HCT116 (cell line): Measurements from ENCODE around the gene LASP1. TPM values are rescaled to one million over a fixed set of nuclear protein-coding genes. Genes with fewer than 3 reads are reported as not detected.

ENCODE experiments used
- ATAC-seq: fragments of 200-7000 bp; cut with Tn5 transposase; 2 replicates; pipeline ENCODE4 v1.9.1; 2020; ENCODE audit warnings: mild to moderate bottlenecking, moderate library complexity
- BruUV-seq: library from RNA; stranded (reverse); fragments of 400-500 nt; replicated peaks from 2 replicates; lab custom pipeline; 2021; lab: Mats Ljungman, UMichigan
- CTCF ChIA-PET: fragments of 300-600 bp; sonication (Branson Sonifier 250); formaldehyde crosslinking; loops from one replicate; lab custom pipeline; 2021; ENCODE audit warnings: antibody characterized with exemption; lab: Charles Lee
- POLR2A ChIA-PET: fragments of 300-600, 350-600 bp; sonication (Branson Sonifier 250); formaldehyde crosslinking; loops from one replicate; lab custom pipeline; 2021; ENCODE audit warnings: antibody characterized with exemption; lab: Charles Lee
- RAD21 ChIA-PET, 2 experiments: fragments of 300-600 bp; sonication (Branson Sonifier 250); formaldehyde crosslinking; loops; one replicate each; lab custom pipeline; 2023; ENCODE audit warnings: low total read pairs in 2 of 2; ENCODE audit not compliant: uncharacterized antibody in 2 of 2, unreplicated experiment in 2 of 2, low non-redundant PET in 1 of 2; lab: Charles Lee
- DNase-seq: peaks from one replicate; pipeline ENCODE4 v3.0.0-alpha.2; 2010; ENCODE audit warnings: low read depth, low spot score
- H2AFZ ChIP-seq: fragments of 200-600 bp; shearing (Covaris generic), sonication (generic); 2 replicates; pipeline ENCODE4 v1.6.1; 2017; ENCODE audit warnings: low read depth, mixed run types, mixed read lengths, antibody characterized with exemption, low read length; ENCODE audit not compliant: poor library complexity, severe bottlenecking
- H3K27ac ChIP-seq: 2 replicates; pipeline ENCODE4 v1.5.1; 2012; ENCODE audit warnings: low read depth, low read length
- H3K27me3 ChIP-seq: fragments of 200-600 bp; sonication (generic); 2 replicates; pipeline ENCODE4 v1.6.1; 2016; ENCODE audit warnings: mixed run types, low read length, mixed read lengths; ENCODE audit not compliant: insufficient read depth
- H3K36me3 ChIP-seq, 2 experiments: fragments of 200-500 bp in 1 of 2; fragments of 200-600 bp in 1 of 2; sonication (Bioruptor generic) in 1 of 2; sonication (generic) in 1 of 2; 2 replicates each; pipeline versions ENCODE4 v1.5.1 to v1.6.1; 2014 to 2016; ENCODE audit warnings: low read length in 2 of 2, inconsistent platforms in 1 of 2, mixed read lengths in 1 of 2, mixed run types in 1 of 2; ENCODE audit not compliant: insufficient read depth in 2 of 2, control insufficient read depth in 1 of 2
- H3K4me1 ChIP-seq, 2 experiments: fragments of 200-600 bp in 1 of 2; sonication (generic) in 1 of 2; 2 replicates each; pipeline versions ENCODE4 v1.5.1 to v1.6.1; 2012 to 2017; ENCODE audit warnings: low read length in 2 of 2, inconsistent platforms in 1 of 2, mild to moderate bottlenecking in 1 of 2, mixed read lengths in 1 of 2, mixed run types in 1 of 2, moderate library complexity in 1 of 2; ENCODE audit not compliant: insufficient read depth in 2 of 2, control insufficient read depth in 1 of 2
- H3K4me2 ChIP-seq: fragments of 200-600 bp; sonication (generic); 2 replicates; pipeline ENCODE4 v1.6.1; 2017; ENCODE audit warnings: mixed run types, low read length, mixed read lengths
- H3K4me3 ChIP-seq, 2 experiments: fragments of 200-600 bp in 1 of 2; sonication (generic) in 1 of 2; replicated peaks in 1 of 2; 2 replicates each; pipeline ENCODE4 v1.5.1; 2011 to 2016; ENCODE audit warnings: low read length in 2 of 2, control low read depth in 1 of 2, low read depth in 1 of 2, mild to moderate bottlenecking in 1 of 2, mixed read lengths in 1 of 2, mixed run types in 1 of 2
- H3K79me2 ChIP-seq: fragments of 200-600 bp; sonication (generic); 2 replicates; pipeline ENCODE4 v1.6.1; 2017; ENCODE audit warnings: mild to moderate bottlenecking, mixed run types, low read length, moderate library complexity, mixed read lengths; ENCODE audit not compliant: insufficient read depth
- H3K9ac ChIP-seq: fragments of 200-600 bp; sonication (generic); 2 replicates; pipeline ENCODE4 v1.6.1; 2016; ENCODE audit warnings: low read length, mixed read lengths
- H3K9me2 ChIP-seq: fragments of 200-600 bp; sonication (generic), shearing (Covaris generic); 2 replicates; pipeline ENCODE4 v1.6.1; 2017; ENCODE audit warnings: mixed run types, mild to moderate bottlenecking, moderate library complexity; ENCODE audit not compliant: insufficient read depth
- H3K9me3 ChIP-seq, 2 experiments: fragments of 200-500 bp in 1 of 2; fragments of 200-600 bp in 1 of 2; sonication (Bioruptor generic) in 1 of 2; sonication (generic) in 1 of 2; 2 replicates each; pipeline ENCODE4 v1.6.1; 2014 to 2017; ENCODE audit warnings: low read length in 2 of 2, mixed read lengths in 2 of 2, inconsistent platforms in 1 of 2, low read depth in 1 of 2, mild to moderate bottlenecking in 1 of 2, mixed run types in 1 of 2, moderate library complexity in 1 of 2; ENCODE audit not compliant: control insufficient read depth in 1 of 2, insufficient read depth in 1 of 2
- H4K20me1 ChIP-seq: fragments of 200-600 bp; sonication (generic), shearing (Covaris generic); 2 replicates; pipeline ENCODE4 v1.6.1; 2017; ENCODE audit warnings: mixed run types, mild to moderate bottlenecking, moderate library complexity; ENCODE audit not compliant: insufficient read depth
- EGR1 ChIP-seq: IDR thresholded peaks from 2 replicates; pipeline ENCODE4 v1.6.1; 2012; ENCODE audit warnings: low read depth
- ELF1 ChIP-seq: IDR thresholded peaks from 2 replicates; pipeline ENCODE4 v1.6.1; 2012; ENCODE audit warnings: low read depth, borderline replicate concordance
- EZH2phosphoT487 ChIP-seq: fragments of 200-600 bp; IDR thresholded peaks from 2 replicates; pipeline ENCODE4 v1.6.1; 2018; ENCODE audit warnings: antibody characterized with exemption, borderline replicate concordance
- FOSL1 ChIP-seq: IDR thresholded peaks from 2 replicates; pipeline ENCODE4 v1.6.1; 2012; ENCODE audit warnings: low read depth
- JUND ChIP-seq: IDR thresholded peaks from 2 replicates; pipeline ENCODE4 v1.6.1; 2012
- POLR2A ChIP-seq: IDR thresholded peaks from 2 replicates; pipeline ENCODE4 v1.7.0; 2011; ENCODE audit warnings: borderline replicate concordance; ENCODE audit not compliant: insufficient read depth, insufficient read length; ENCODE audit errors: extremely low read depth
- POLR2AphosphoS5 ChIP-seq: IDR thresholded peaks from 2 replicates; pipeline ENCODE4 v1.6.1; 2011; ENCODE audit warnings: mild to moderate bottlenecking, low read depth, low read length, moderate library complexity
- SIN3A ChIP-seq: IDR thresholded peaks from 2 replicates; pipeline ENCODE4 v1.6.1; 2012; ENCODE audit warnings: low read depth
- SP1 ChIP-seq: IDR thresholded peaks from 2 replicates; pipeline ENCODE4 v1.6.1; 2012; ENCODE audit warnings: low read depth
- SRF ChIP-seq: IDR thresholded peaks from 2 replicates; pipeline ENCODE4 v1.6.1; 2012; ENCODE audit warnings: low read depth
- TCF7L2 ChIP-seq: IDR thresholded peaks from 2 replicates; pipeline ENCODE4 v1.7.0; 2011; ENCODE audit warnings: borderline replicate concordance, inconsistent platforms; ENCODE audit not compliant: insufficient read depth, insufficient read length; ENCODE audit errors: extremely low read depth
- YY1 ChIP-seq: IDR thresholded peaks from 2 replicates; pipeline ENCODE4 v1.6.1; 2011; ENCODE audit warnings: low read length, low read depth, moderate library complexity, mild to moderate bottlenecking; ENCODE audit not compliant: insufficient replicate concordance; ENCODE audit errors: extremely low read depth
- ZFX ChIP-seq: fragments of 450-650 bp; IDR thresholded peaks from 2 replicates; pipeline ENCODE4 v1.6.1; 2017
- ZNF274 ChIP-seq: fragments of 200-500 bp; sonication (Bioruptor generic); IDR thresholded peaks from 2 replicates; pipeline ENCODE4 v1.6.1; 2014; ENCODE audit warnings: mild to moderate bottlenecking, low read depth, low read length, inconsistent platforms
- intact Hi-C: fragments of 100-400 bp; cut with micrococcal nuclease; formaldehyde crosslinking; loops from 2 replicates; pipeline ENCODE4 v1.10.0; 2022
- total RNA-seq: library from RNA; stranded (reverse); gene quantifications from one replicate; pipeline ENCODE4 v1.2.1, GENCODE V29; 2021; ENCODE audit not compliant: unreplicated experiment
- TF ChIP-seq, protein P1 (sequence below): IDR thresholded peaks from 2 replicates; pipeline ENCODE4 v1.6.1; 2012
- TF ChIP-seq, protein P2 (sequence below): IDR thresholded peaks from 2 replicates; pipeline ENCODE4 v1.6.1; 2011; ENCODE audit warnings: mild to moderate bottlenecking, low read length, moderate library complexity; ENCODE audit not compliant: insufficient replicate concordance; ENCODE audit errors: extremely low read depth
- TF ChIP-seq, protein P3 (sequence below), 3 experiments: fragments of 200-600 bp in 1 of 3; sonication (generic) in 1 of 3; IDR thresholded peaks in 2 of 3; conservative IDR thresholded peaks in 1 of 3; 2 replicates each; pipeline ENCODE4 v1.5.1; 2012 to 2017; ENCODE audit warnings: low read depth in 2 of 3, low read length in 2 of 3, antibody characterized with exemption in 1 of 3, borderline replicate concordance in 1 of 3, control low read depth in 1 of 3, mild to moderate bottlenecking in 1 of 3, mixed read lengths in 1 of 3, mixed run types in 1 of 3, moderate library complexity in 1 of 3; ENCODE audit not compliant: insufficient read depth in 1 of 3
- TF ChIP-seq, protein P4 (sequence below): IDR thresholded peaks from 2 replicates; pipeline ENCODE4 v1.6.1; 2012

Gene LASP1
- total RNA-seq, 1 experiment from 2014 or later, result 149 TPM

DNA sequence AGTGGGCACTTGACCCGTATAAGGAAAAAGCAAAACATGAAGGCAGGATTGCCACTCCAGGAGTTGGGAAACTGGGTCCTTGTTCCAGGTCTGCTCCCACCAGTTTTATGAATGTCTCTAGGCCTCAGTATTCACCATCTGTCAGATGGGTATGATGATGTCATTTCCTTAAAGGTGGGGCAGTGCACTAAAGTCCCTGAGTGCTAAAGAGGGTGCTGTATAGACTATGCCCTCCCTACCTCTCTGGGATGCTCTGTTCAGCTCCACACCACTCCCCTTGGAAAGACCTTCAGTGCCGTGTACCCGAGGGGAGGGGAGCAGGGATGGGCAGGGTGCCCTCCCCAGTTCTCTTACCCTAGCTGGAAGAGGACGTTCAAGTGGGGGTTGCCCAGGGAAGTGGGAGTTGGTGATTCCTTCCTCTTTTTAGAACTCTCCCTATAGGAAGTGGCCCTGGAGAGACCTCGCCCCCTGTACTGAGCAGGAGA is 2.2 kb downstream of the LASP1 start (continued):
- no peak for TF ChIP-seq YY1
- TF ChIP-seq, protein P1, sequence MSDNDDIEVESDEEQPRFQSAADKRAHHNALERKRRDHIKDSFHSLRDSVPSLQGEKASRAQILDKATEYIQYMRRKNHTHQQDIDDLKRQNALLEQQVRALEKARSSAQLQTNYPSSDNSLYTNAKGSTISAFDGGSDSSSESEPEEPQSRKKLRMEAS, result no peak

DNA sequence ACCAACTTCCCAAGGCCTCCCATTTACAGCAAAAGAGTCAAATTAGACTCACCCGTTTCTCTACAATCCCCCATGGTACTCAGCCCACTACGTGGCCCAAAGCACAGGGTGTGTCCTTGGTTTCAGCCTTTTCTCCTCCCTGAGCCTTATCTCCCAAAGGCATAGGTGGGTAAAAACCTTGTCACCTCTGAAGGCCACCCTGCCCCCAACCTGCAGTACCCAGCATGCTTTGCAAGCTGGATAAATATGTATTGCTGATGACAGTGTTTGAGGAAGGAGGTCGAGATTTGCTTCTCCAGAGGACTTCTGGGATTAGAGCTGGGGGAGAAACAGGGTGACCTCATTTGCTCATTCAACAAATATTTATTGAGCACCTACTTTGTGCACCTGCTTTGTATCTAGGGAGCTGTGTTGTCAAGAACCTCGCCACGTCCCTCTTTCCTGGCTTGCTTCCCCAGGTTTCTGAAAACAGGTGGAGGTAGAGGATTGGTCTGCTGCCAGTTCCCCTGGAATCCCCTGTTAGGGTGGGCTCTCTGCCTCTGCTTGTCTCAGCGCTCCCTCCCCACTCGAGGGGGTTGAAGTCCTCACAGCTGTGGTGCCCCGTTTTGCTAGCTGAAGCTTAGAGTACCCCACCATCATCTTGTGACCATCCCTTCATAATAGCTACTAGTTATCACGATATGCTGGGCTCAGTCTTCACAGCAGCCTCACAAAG is 3.0 kb downstream of the LASP1 start:
- no peak for ATAC-seq
- POLR2A ChIA-PET, result interaction anchor here (2.8 kb wide), 1 partner anchor 19 kb away, joined by 20 read pairs; the partner anchor contains the start of gene RPL23
- Histone ChIP-seq H3K27me3 (no peaks in the 10 kb centered on the region), H3K36me3 (0 out of 4 replicates have a peak, but pooled peaks cover 0 to under 1% of the 10 kb centered on the region in 2 experiments), H3K27ac (peak overlapping the region; percentile 97), H3K4me2 (peak overlapping the region; percentile 85), H2AFZ (no peak overlapping the region), H3K9me2 (no peaks in the 10 kb centered on the region), H3K9ac (peak overlapping the region; percentile 74), H3K4me3 (peak overlapping the region in 1 of 2 experiments; percentile 83; a peak in 2 of 4 replicates), H3K9me3 (no peaks in the 10 kb centered on the region), H3K4me1 (peaks cover 60 to 82% of the 10 kb centered on the region in 2 experiments), H4K20me1 (no peaks in the 10 kb centered on the region), H3K79me2 (peaks cover 75% of the 10 kb centered on the region)
- CTCF ChIA-PET, result interaction anchor here (1.6 kb wide), 1 partner anchor 292 kb away, joined by 3 read pairs; no protein-coding TSS in a partner anchor
- RAD21 ChIA-PET, result interaction anchor here in 1 of 2 experiments (0.5 kb wide), 1 partner anchor 103 kb away, joined by 3 read pairs; no protein-coding TSS in a partner anchor
- intact Hi-C loops, result no loop called here
- BruUV-seq, result no TSS peak
- no peak for DNase-seq
- TF ChIP-seq ELF1 (no peak), ZNF274 (no peak), POLR2AphosphoS5 (no peak), ZFX (no peak), TCF7L2 (no peak), EZH2phosphoT487 (no peak), FOSL1 (no peak), POLR2A (no peak), JUND (no peak), SRF (no peak), YY1 (no peak), SIN3A (no peak), SP1 (no peak), EGR1 (no peak)
- TF ChIP-seq, protein P2, sequence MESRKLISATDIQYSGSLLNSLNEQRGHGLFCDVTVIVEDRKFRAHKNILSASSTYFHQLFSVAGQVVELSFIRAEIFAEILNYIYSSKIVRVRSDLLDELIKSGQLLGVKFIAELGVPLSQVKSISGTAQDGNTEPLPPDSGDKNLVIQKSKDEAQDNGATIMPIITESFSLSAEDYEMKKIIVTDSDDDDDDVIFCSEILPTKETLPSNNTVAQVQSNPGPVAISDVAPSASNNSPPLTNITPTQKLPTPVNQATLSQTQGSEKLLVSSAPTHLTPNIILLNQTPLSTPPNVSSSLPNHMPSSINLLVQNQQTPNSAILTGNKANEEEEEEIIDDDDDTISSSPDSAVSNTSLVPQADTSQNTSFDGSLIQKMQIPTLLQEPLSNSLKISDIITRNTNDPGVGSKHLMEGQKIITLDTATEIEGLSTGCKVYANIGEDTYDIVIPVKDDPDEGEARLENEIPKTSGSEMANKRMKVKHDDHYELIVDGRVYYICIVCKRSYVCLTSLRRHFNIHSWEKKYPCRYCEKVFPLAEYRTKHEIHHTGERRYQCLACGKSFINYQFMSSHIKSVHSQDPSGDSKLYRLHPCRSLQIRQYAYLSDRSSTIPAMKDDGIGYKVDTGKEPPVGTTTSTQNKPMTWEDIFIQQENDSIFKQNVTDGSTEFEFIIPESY, result no peak
- TF ChIP-seq, protein P1, result no peak
- TF ChIP-seq, protein P3, sequence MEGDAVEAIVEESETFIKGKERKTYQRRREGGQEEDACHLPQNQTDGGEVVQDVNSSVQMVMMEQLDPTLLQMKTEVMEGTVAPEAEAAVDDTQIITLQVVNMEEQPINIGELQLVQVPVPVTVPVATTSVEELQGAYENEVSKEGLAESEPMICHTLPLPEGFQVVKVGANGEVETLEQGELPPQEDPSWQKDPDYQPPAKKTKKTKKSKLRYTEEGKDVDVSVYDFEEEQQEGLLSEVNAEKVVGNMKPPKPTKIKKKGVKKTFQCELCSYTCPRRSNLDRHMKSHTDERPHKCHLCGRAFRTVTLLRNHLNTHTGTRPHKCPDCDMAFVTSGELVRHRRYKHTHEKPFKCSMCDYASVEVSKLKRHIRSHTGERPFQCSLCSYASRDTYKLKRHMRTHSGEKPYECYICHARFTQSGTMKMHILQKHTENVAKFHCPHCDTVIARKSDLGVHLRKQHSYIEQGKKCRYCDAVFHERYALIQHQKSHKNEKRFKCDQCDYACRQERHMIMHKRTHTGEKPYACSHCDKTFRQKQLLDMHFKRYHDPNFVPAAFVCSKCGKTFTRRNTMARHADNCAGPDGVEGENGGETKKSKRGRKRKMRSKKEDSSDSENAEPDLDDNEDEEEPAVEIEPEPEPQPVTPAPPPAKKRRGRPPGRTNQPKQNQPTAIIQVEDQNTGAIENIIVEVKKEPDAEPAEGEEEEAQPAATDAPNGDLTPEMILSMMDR (IDR thresholded peaks at IDR 0.05 in 2 of 3, conservative IDR thresholded peaks at IDR 0.05 in 1 of 3; ENCODE audit: borderline replicate concordance in 1 of 3, insufficient read depth in 1 of 3, low read depth in 2 of 3, low read length in 2 of 3), result no peak
- TF ChIP-seq, protein P4, sequence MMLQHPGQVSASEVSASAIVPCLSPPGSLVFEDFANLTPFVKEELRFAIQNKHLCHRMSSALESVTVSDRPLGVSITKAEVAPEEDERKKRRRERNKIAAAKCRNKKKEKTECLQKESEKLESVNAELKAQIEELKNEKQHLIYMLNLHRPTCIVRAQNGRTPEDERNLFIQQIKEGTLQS, result no peak
